Measurements from ENCODE around the gene SEMA3C.

GRCh38 chr7:80766724-80767123 lies 152.1 kb downstream of the SEMA3C start:
- no peak for TF ChIP-seq EZH2phosphoT487 (IDR thresholded peaks at IDR 0.05; ENCODE audit: low read depth, severe bottlenecking, unreplicated experiment)
- no peak for TF ChIP-seq CTCF (IDR thresholded peaks at IDR 0.05; ENCODE audit: poor library complexity)
